H9 (cell line): ENCODE measurements around the gene BRINP2. TPM values are rescaled to one million over a fixed set of nuclear protein-coding genes. Genes with fewer than 3 reads are reported as not detected.

Source experiments
- DNase-seq: peaks from one replicate; pipeline ENCODE4 v3.0.0-alpha.2; 2017
- H2AFZ ChIP-seq: one replicate; pipeline ENCODE4 v1.6.1; 2013; ENCODE audit warnings: mild to moderate bottlenecking, low read length, control low read depth, moderate library complexity
- H2AK5ac ChIP-seq: 2 replicates; pipeline ENCODE4 v1.6.1; 2013; ENCODE audit warnings: low read length, control low read depth, mixed read lengths; ENCODE audit not compliant: insufficient read length
- H2BK120ac ChIP-seq: one replicate; pipeline ENCODE4 v1.6.1; 2013; ENCODE audit warnings: low read depth, mild to moderate bottlenecking, low read length, control low read depth, inconsistent platforms; ENCODE audit not compliant: poor library complexity, severe bottlenecking
- H2BK12ac ChIP-seq: 2 replicates; pipeline ENCODE4 v1.6.1; 2013; ENCODE audit warnings: low read length, control low read depth, mixed read lengths, low read depth; ENCODE audit not compliant: insufficient read length
- H2BK15ac ChIP-seq: 2 replicates; pipeline ENCODE4 v1.6.1; 2013; ENCODE audit warnings: low read depth, low read length, control low read depth
- H2BK20ac ChIP-seq: one replicate; pipeline ENCODE4 v1.6.1; 2013; ENCODE audit warnings: low read depth, mild to moderate bottlenecking, low read length, control low read depth, inconsistent platforms; ENCODE audit not compliant: poor library complexity, severe bottlenecking
- H2BK5ac ChIP-seq: 2 replicates; pipeline ENCODE4 v1.6.1; 2013; ENCODE audit warnings: low read length, control low read depth, mixed read lengths; ENCODE audit not compliant: insufficient read length
- H3K14ac ChIP-seq: 2 replicates; pipeline ENCODE4 v1.6.1; 2013; ENCODE audit warnings: low read length, control low read depth; ENCODE audit not compliant: insufficient read depth
- H3K18ac ChIP-seq: 2 replicates; pipeline ENCODE4 v1.6.1; 2013; ENCODE audit warnings: low read depth, mild to moderate bottlenecking, mixed read lengths, low read length, control low read depth; ENCODE audit not compliant: insufficient read length
- H3K23ac ChIP-seq: 2 replicates; pipeline ENCODE4 v1.6.1; 2013; ENCODE audit warnings: low read length, control low read depth, mixed read lengths, low read depth; ENCODE audit not compliant: insufficient read length
- H3K23me2 ChIP-seq: 2 replicates; pipeline ENCODE4 v1.6.1; 2013; ENCODE audit warnings: low read depth, mild to moderate bottlenecking, mixed read lengths, low read length, control low read depth; ENCODE audit not compliant: insufficient read length, poor library complexity, severe bottlenecking
- H3K27ac ChIP-seq: 2 replicates; pipeline ENCODE4 v1.5.1; 2013; ENCODE audit warnings: low read length, control low read depth, mixed read lengths, low read depth; ENCODE audit not compliant: insufficient read length
- H3K27me3 ChIP-seq: 2 replicates; pipeline ENCODE4 v1.6.1; 2013; ENCODE audit warnings: low read length, control low read depth, inconsistent platforms; ENCODE audit not compliant: insufficient read depth
- H3K4ac ChIP-seq: 2 replicates; pipeline ENCODE4 v1.6.1; 2013; ENCODE audit warnings: low read depth, mild to moderate bottlenecking, control low read depth, inconsistent platforms, low read length, moderate library complexity
- H3K4me1 ChIP-seq: 2 replicates; pipeline ENCODE4 v1.6.1; 2013; ENCODE audit warnings: low read length, control low read depth, inconsistent platforms; ENCODE audit not compliant: insufficient read depth
- H3K4me2 ChIP-seq: 2 replicates; pipeline ENCODE4 v1.6.1; 2013; ENCODE audit warnings: low read length, control low read depth, mixed read lengths; ENCODE audit not compliant: insufficient read length, insufficient read depth
- H3K56ac ChIP-seq: 2 replicates; pipeline ENCODE4 v1.6.1; 2013; ENCODE audit warnings: low read depth, mild to moderate bottlenecking, mixed read lengths, low read length, control low read depth; ENCODE audit not compliant: insufficient read length
- H3K79me1 ChIP-seq: 2 replicates; pipeline ENCODE4 v1.6.1; 2013; ENCODE audit warnings: low read depth, mild to moderate bottlenecking, moderate library complexity, low read length, control low read depth, inconsistent platforms; ENCODE audit not compliant: insufficient read depth, poor library complexity, severe bottlenecking
- H3K79me2 ChIP-seq: 2 replicates; pipeline ENCODE4 v1.6.1; 2013; ENCODE audit warnings: low read length, control low read depth, inconsistent platforms; ENCODE audit not compliant: insufficient read depth
- H3K9ac ChIP-seq: 2 replicates; pipeline ENCODE4 v1.6.1; 2013; ENCODE audit warnings: low read length, control low read depth, mixed read lengths; ENCODE audit not compliant: insufficient read length; ENCODE audit errors: extremely low read depth
- H3K9me3 ChIP-seq: one replicate; pipeline ENCODE4 v1.6.1; 2013; ENCODE audit warnings: low read depth, low read length, inconsistent platforms; ENCODE audit not compliant: control insufficient read depth
- H3T11ph ChIP-seq: one replicate; pipeline ENCODE4 v1.6.1; 2013; ENCODE audit warnings: mild to moderate bottlenecking, low read length, control low read depth, inconsistent platforms
- H4K20me1 ChIP-seq: one replicate; pipeline ENCODE4 v1.6.1; 2013; ENCODE audit not compliant: control insufficient read depth, insufficient read length, insufficient read depth
- H4K5ac ChIP-seq: 2 replicates; pipeline ENCODE4 v1.6.1; 2013; ENCODE audit warnings: low read depth, mild to moderate bottlenecking, mixed read lengths, low read length, control low read depth; ENCODE audit not compliant: insufficient read length
- H4K8ac ChIP-seq: replicated peaks from 2 replicates; pipeline ENCODE4 v1.6.1; 2013; ENCODE audit warnings: low read length, control low read depth, mixed read lengths, low read depth; ENCODE audit not compliant: insufficient read length
- H4K91ac ChIP-seq: 2 replicates; pipeline ENCODE4 v1.6.1; 2013; ENCODE audit warnings: low read depth, mild to moderate bottlenecking, moderate library complexity, mixed read lengths, low read length, control low read depth; ENCODE audit not compliant: insufficient read length
- H3K27ac Mint-ChIP-seq, 3 experiments: 2 replicates in 2 of 3; 3 replicates in 1 of 3; pipeline ENCODE4 v1.8.0; 2020 to 2021; ENCODE audit warnings: mixed read lengths in 3 of 3, mild to moderate bottlenecking in 1 of 3, moderate library complexity in 1 of 3
- H3K27me3 Mint-ChIP-seq: 2 replicates; pipeline ENCODE4 v1.8.0; 2021; ENCODE audit warnings: low read depth, mild to moderate bottlenecking, moderate library complexity, mixed read lengths
- H3K36me3 Mint-ChIP-seq, 3 experiments: 2 replicates in 2 of 3; 3 replicates in 1 of 3; pipeline ENCODE4 v1.8.0; 2020 to 2021; ENCODE audit warnings: low read depth in 3 of 3, mixed read lengths in 3 of 3; ENCODE audit not compliant: insufficient read depth in 1 of 3
- H3K4me1 Mint-ChIP-seq, 2 experiments: 2 replicates each; pipeline ENCODE4 v1.8.0; 2020; ENCODE audit warnings: mixed read lengths in 2 of 2
- H3K4me3 Mint-ChIP-seq, 2 experiments: 2 replicates in 1 of 2; 3 replicates in 1 of 2; pipeline ENCODE4 v1.8.0; 2020 to 2021; ENCODE audit warnings: mild to moderate bottlenecking in 2 of 2, mixed read lengths in 2 of 2, moderate library complexity in 1 of 2
- H3K9me3 Mint-ChIP-seq, 2 experiments: 2 replicates in 1 of 2; 3 replicates in 1 of 2; pipeline ENCODE4 v1.8.0; 2020; ENCODE audit warnings: mild to moderate bottlenecking in 2 of 2, mixed read lengths in 2 of 2, moderate library complexity in 1 of 2
- CTCF ChIP-seq: fragments of 200-600 bp; sonication (generic); conservative IDR thresholded peaks from 3 replicates; pipeline ENCODE4 v1.8.0; 2021; ENCODE audit warnings: antibody characterized with exemption, mild to moderate bottlenecking
- WGBS: extraction: QIAGEN DNeasy Blood & Tissue Kit; methylation state at CpG from one replicate; pipeline ENCODE4 v1.1.7; 2013; ENCODE audit warnings: missing lambda C conversion rate, low lambda C conversion rate, mixed read lengths; ENCODE audit not compliant: insufficient read length; ENCODE audit errors: extremely low coverage; 5-methylcytosine and 5-hydroxymethylcytosine counted together
- total RNA-seq: library from RNA; stranded (reverse); gene quantifications from 2 replicates; pipeline ENCODE4 v1.2.1, GENCODE V29; 2021

BRINP2 gene
- total RNA-seq, 1 experiment from 2014 or later: not detected

DNA sequence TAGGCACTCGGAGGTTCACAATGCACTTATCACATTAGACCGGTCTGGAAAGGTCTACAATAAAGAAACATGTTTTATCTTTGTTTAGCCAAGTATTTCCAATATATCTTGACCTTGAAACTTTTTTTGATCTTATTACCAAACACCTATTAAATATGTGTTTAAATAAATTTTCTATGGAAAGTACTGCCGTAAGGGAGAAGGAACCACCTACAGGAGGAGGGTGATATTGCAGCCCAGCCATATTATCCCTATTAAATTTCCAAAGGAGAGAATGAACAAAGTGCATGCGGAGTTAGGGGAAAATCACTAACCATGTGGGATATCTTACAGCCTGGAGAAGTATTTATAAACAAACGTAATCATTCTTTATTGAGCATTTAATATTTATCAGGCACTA lies 14.5 kb downstream of the BRINP2 start:
- Mint-ChIP-seq H3K27ac (no peak overlapping the region), H3K9me3 (peaks cover 0 to 2% of the 10 kb centered on the region in 2 experiments; a peak in 1 of 5 replicates), H3K4me3 (no peak overlapping the region), H3K27me3 (peaks cover 54% of the 10 kb centered on the region), H3K36me3 (no peaks in the 10 kb centered on the region), H3K4me1 (peaks cover 10 to 11% of the 10 kb centered on the region in 2 experiments)
- Histone ChIP-seq H3K18ac (no peak overlapping the region), H2AK5ac (no peak overlapping the region), H4K20me1 (no peaks in the 10 kb centered on the region), H3K14ac (no peak overlapping the region), H3K4me1 (no peaks in the 10 kb centered on the region), H4K91ac (no peak overlapping the region), H3K4ac (no peak overlapping the region), H2BK12ac (no peak overlapping the region), H3K27ac (no peak overlapping the region), H2BK120ac (no peak overlapping the region), H2BK15ac (no peak overlapping the region), H3K79me2 (no peaks in the 10 kb centered on the region), H2BK5ac (no peak overlapping the region), H2BK20ac (no peak overlapping the region), H4K8ac (no peak overlapping the region), H4K5ac (no peak overlapping the region), H3K4me2 (no peak overlapping the region), H3K79me1 (no peaks in the 10 kb centered on the region), H2AFZ (no peak overlapping the region), H3T11ph (no peak overlapping the region), H3K23ac (no peak overlapping the region), H3K27me3 (peaks cover under 1% of the 10 kb centered on the region; the same call in 1 of the 2 replicates), H3K56ac (no peak overlapping the region), H3K23me2 (peaks cover 6% of the 10 kb centered on the region), H3K9me3 (no peaks in the 10 kb centered on the region), H3K9ac (no peak overlapping the region)
- no peak for DNase-seq
- WGBS: no CpG with 5 or more reads among the region's 5 CpGs
- peak; percentile 76 for TF ChIP-seq CTCF
